T-helper 2 cell treated with Interferon-gamma antibody and Interleukin-4, amounts not matched to agents 100 ng/mL and 5 ng/mL, for 36 hours (primary cell): Measurements from ENCODE around the gene OASL. TPM values are rescaled to one million over a fixed set of nuclear protein-coding genes. Genes with fewer than 3 reads are reported as not detected.
"Not testable (repeated sequence)": the region's sequence is repeated elsewhere in the genome, so short reads cannot be mapped to it uniquely, and the experiment has no call there.

Experiments
- intact Hi-C: fragments of 100-400 bp; cut with micrococcal nuclease; formaldehyde crosslinking; loops from one replicate; pipeline ENCODE4 v1.15.1; 2023
- total RNA-seq: library from RNA; stranded (reverse); gene quantifications from 2 replicates; pipeline ENCODE4 v1.2.3, GENCODE V29; 2022

OASL gene
- total RNA-seq, 1 donor from 2014 or later = 10.5 TPM

- intact Hi-C loops = no loop called here
These were observed 20.2 kb upstream of the OASL start for GRCh38 chr12:121059031-121059898.

- intact Hi-C loops = no loop called here
These were observed 18.7 kb upstream of the OASL start for GRCh38 chr12:121057794-121058193.

- intact Hi-C loops = no loop called here
These were observed 14.7 kb upstream of the OASL start for GRCh38 chr12:121053706-121054105.

- intact Hi-C loops = no loop called here
These were observed 11.7 kb upstream of the OASL start for GRCh38 chr12:121050725-121051124.

GRCh38 chr12:121048442-121048841, 9.4 kb upstream of the OASL start:
- intact Hi-C loops = no loop called here

GRCh38 chr12:121047400-121047799, 8.4 kb upstream of the OASL start:
- intact Hi-C loops = not testable (repeated sequence)

- intact Hi-C loops = no loop called here
These were observed 4.0 kb upstream of the OASL start for GRCh38 chr12:121043067-121043466.

- intact Hi-C loops = no loop called here
These were observed 2.2 kb downstream of the OASL start for GRCh38 chr12:121036810-121037326.

GRCh38 chr12:121034616-121035305, 4.3 kb downstream of the OASL start:
- intact Hi-C loops = no loop called here

- intact Hi-C loops = no loop called here
These were observed 5.3 kb downstream of the OASL start for GRCh38 chr12:121033625-121034349.

- intact Hi-C loops = no loop called here
These were observed 8.4 kb downstream of the OASL start for GRCh38 chr12:121030576-121031212.

GRCh38 chr12:121026274-121027045, 12.6 kb downstream of the OASL start:
- intact Hi-C loops = no loop called here

- intact Hi-C loops = no loop called here
These were observed 13.4 kb downstream of the OASL start for GRCh38 chr12:121025442-121026226.

- intact Hi-C loops = no loop called here
These were observed 15.2 kb downstream of the OASL start for GRCh38 chr12:121023799-121024198.

- intact Hi-C loops = no loop called here
These were observed 16.3 kb downstream of the OASL start for GRCh38 chr12:121022713-121023112.

GRCh38 chr12:121021754-121022153, 17.3 kb downstream of the OASL start:
- intact Hi-C loops = no loop called here

GRCh38 chr12:121018860-121019617, 20.0 kb downstream of the OASL start:
- intact Hi-C loops = loop anchor here (5.0 kb wide), 1 partner anchor 193 kb away; the partner anchor contains the start of gene P2RX4

GRCh38 chr12:121017966-121018491, 21.0 kb downstream of the OASL start:
- intact Hi-C loops = loop anchor here (5.0 kb wide), 1 partner anchor 194 kb away; the partner anchor contains the start of gene P2RX4
